HepG2 (cell line): ENCODE data around the gene SPOCD1.

Source experiments
- MATR3 ChIP-seq: sonication (generic); formaldehyde crosslinking; IDR thresholded peaks from 2 replicates; pipeline ENCODE4 v1.4.0; 2020; ENCODE audit warnings: missing genetic modification reagents
- MED1 ChIP-seq: sonication (generic); formaldehyde crosslinking; IDR thresholded peaks from 2 replicates; pipeline ENCODE4 v1.4.0; 2020; ENCODE audit warnings: missing genetic modification reagents
- MXI1 ChIP-seq: IDR thresholded peaks from 3 replicates; pipeline ENCODE4 v1.6.1; 2012; ENCODE audit warnings: low read depth, low read length, inconsistent platforms, borderline replicate concordance
- SP4 ChIP-seq: sonication (generic); formaldehyde crosslinking; IDR thresholded peaks from 2 replicates; pipeline ENCODE4 v1.8.1; 2023; ENCODE audit warnings: mild to moderate bottlenecking, missing genetic modification reagents
- ZNF138 ChIP-seq: sonication (generic); formaldehyde crosslinking; IDR thresholded peaks from 2 replicates; pipeline ENCODE4 v1.5.0; 2020; ENCODE audit warnings: mild to moderate bottlenecking, low read depth, missing genetic modification reagents
- ZNF292 ChIP-seq: sonication (generic); formaldehyde crosslinking; IDR thresholded peaks from 2 replicates; pipeline ENCODE4 v1.8.1; 2022; ENCODE audit warnings: mild to moderate bottlenecking, low read depth, missing genetic modification reagents, borderline replicate concordance
- ZSCAN29 ChIP-seq: sonication (generic); formaldehyde crosslinking; conservative IDR thresholded peaks from 2 replicates; pipeline ENCODE4 v1.4.0; 2020; ENCODE audit warnings: mild to moderate bottlenecking, missing genetic modification reagents

DNA sequence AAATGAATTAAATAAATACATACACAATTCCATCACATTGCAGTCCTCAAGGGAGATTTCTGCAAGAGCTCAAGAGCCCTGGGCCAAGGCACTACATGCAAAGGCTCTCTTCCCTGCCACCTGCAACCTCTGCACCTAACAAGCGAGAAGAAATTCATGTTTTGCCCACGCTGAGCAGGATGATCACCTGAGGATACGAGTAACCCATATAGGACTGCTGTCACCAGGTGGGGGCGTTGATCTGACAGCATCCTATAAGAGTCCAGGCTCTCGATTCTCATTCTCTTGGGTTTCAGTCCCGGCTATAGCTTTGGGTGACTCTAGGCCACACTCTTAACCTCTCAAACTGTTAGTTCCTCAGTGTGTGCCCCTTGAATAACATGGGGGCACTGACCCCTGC lies 18.7 kb upstream of the SPOCD1 start:
- TF ChIP-seq MATR3 (CRISPR knock-in tag) (no peak), MED1 (CRISPR knock-in tag) (no peak), ZNF292 (no peak), MXI1 (no peak), ZNF138 (CRISPR knock-in tag) (no peak), SP4 (CRISPR knock-in tag) (no peak), ZSCAN29 (no peak)
